ENCODE measurements around the gene SRSF2.

SRSF2 gene

GRCh38 chr17:76685366-76685765 is 51.8 kb downstream of the SRSF2 start:
- TF ChIP-seq CTCF (IDR thresholded peaks at IDR 0.05; ENCODE audit: control insufficient read depth, insufficient read depth, low read depth, low read length, missing control alignments) = no peak
- DNase-seq (ENCODE audit: low read depth) = no peak
- no peak overlapping the region for H3K4me3 ChIP-seq (ENCODE audit: control insufficient read depth, low read depth, low read length)

GRCh38 chr17:76684756-76685155 is 52.4 kb downstream of the SRSF2 start:
- H3K4me3 ChIP-seq (ENCODE audit: control insufficient read depth, low read depth, low read length) = no peak overlapping the region
- TF ChIP-seq CTCF (IDR thresholded peaks at IDR 0.05; ENCODE audit: control insufficient read depth, insufficient read depth, low read depth, low read length, missing control alignments) = no peak

More at GRCh38 chr17:76684756-76685155, 52.4 kb downstream of the SRSF2 start:
- DNase-seq (ENCODE audit: low read depth) = no peak

Measured in AG09309 (cell line).